Islet precursor cell (in vitro differentiated cells): Measurements from ENCODE around the gene MAP3K13.

Experiments used
- DNase-seq: peaks from one replicate; pipeline ENCODE4 v3.0.0-alpha.2; 2018

MAP3K13 gene, protein sequence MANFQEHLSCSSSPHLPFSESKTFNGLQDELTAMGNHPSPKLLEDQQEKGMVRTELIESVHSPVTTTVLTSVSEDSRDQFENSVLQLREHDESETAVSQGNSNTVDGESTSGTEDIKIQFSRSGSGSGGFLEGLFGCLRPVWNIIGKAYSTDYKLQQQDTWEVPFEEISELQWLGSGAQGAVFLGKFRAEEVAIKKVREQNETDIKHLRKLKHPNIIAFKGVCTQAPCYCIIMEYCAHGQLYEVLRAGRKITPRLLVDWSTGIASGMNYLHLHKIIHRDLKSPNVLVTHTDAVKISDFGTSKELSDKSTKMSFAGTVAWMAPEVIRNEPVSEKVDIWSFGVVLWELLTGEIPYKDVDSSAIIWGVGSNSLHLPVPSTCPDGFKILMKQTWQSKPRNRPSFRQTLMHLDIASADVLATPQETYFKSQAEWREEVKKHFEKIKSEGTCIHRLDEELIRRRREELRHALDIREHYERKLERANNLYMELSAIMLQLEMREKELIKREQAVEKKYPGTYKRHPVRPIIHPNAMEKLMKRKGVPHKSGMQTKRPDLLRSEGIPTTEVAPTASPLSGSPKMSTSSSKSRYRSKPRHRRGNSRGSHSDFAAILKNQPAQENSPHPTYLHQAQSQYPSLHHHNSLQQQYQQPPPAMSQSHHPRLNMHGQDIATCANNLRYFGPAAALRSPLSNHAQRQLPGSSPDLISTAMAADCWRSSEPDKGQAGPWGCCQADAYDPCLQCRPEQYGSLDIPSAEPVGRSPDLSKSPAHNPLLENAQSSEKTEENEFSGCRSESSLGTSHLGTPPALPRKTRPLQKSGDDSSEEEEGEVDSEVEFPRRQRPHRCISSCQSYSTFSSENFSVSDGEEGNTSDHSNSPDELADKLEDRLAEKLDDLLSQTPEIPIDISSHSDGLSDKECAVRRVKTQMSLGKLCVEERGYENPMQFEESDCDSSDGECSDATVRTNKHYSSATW

GRCh38 chr3:185362850-185363661 is at the start of gene MAP3K13:
MAP3K13 (plus strand) TSS chr3:185363136; CDS start chr3:185428582, 65,446 bp downstream.
- peak; percentile 94 for DNase-seq

DNA sequence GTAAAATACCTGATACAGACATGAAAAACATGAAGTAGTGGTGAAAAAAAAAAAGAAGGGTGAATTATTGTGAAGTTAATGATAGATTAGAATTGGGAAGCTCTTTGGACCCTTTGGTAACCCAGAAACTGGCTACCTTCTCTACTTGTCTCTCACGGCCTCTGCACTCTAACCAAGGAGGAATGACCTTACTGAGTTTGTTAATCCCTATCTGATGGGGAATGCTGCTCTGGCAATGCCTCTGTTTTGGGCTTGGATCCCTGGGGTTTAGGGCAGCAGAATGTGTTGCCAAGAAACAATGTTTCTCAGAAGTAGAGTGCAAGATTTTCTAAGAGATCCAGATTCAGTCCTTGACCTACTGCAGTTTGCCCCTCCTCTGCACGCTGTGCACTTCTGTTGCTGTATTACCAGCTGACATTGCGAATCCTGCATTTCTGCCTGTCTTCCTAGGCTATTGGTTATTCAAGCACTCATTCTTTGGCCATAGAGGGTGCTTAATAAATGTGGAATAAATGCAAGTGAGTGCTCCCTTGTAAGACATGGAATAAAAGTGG is 49.2 kb upstream of the MAP3K13 start:
- no peak for DNase-seq

DNA sequence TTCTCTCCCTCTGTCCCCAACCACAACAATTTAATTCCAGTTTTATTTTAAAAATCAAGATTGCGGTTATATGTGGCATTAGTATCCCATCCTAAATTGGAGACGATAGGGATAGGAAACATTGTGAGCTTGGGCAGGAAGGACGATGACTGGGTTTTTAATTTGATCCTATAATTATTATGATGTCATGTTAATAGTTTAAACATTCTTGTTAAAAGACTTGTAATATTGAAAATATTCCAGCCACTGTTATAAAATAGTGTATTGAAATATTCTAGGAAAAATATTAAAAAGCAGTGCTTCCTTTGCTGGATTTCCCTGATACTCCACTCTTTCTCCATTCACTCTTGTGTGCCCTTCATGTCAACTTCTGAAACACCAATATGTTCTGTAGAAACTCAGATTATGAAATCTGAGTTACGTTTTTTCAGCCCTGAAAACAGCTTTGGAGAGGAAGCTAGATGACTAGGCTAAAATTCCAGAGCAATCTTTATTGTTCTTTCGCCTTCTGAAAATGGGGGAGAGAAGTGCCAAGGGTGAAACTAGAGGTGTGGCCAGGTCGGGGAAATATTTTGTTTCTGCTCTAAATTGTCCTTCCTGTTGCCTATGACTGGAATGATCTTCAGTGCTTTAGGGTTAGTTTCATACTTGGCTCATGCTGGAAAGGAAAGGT is 46.1 kb upstream of the MAP3K13 start:
- no peak for DNase-seq

DNA sequence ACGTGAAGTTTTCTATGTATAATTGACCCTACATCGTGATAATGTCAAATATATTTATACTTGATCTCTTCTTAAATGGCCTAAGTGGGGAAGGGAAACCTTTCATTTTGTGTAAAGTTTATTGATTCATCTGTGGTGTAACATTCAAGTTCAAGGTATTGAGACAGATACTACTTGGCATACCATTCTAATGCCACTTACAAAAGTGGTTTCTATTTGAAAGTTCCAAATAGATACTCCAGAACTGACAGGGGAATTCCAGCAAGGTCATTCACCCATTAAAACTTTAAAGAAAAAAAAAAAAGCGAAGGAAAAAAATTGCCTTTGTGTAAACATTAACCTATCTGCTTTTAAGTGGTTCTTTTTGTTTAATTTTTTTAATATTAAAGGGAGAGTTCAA is 45.3 kb upstream of the MAP3K13 start:
- DNase-seq, result no peak

GRCh38 chr3:185318141-185318540 is 44.8 kb upstream of the MAP3K13 start:
- no peak for DNase-seq

- no peak for DNase-seq
Observed at GRCh38 chr3:185319801-185320200, 43.1 kb upstream of the MAP3K13 start.

DNA sequence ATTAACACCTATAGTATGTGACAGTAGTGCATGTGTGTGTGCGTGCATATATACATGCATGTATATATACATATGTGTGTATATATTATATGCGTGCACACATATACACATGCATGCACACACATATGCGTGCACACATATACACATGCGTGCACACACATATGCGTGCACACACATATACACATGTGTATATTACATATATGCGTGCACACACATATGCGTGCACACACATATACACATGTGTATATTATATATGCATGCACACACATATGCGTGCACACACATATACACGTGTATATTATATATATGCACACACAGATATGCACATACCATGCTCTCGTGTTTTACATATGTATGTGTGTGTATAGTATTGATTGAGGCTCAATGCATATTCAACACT is 42.0 kb upstream of the MAP3K13 start:
- DNase-seq, result no peak

DNA sequence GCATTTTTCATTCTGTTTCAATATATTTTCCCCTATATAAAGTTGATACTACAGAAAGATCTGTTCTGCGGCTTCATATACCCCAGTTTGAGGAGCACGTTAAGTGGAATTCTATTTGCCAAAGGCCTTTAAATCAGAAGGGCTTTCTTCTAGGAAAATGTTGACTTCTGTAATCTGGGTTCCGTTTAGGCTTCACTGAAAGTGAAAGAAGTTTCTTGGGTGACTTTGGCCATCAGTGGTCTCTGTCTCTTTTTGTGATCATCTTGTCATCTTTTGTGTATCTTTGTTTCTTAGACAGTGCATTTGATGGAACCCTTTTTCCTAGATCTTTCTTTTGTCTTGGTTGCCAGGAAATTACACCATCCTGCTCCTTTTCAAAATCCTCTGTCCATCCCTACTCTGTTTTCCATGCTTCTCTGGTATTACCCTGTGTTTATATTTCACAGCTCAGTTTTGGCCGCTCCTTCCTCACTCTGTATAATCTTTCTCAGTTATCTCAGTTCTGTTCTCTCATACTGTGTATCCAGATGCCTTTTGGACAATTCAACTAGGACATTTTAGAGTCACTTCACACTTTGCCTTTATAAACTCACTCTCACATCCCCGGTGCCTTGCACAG is 40.7 kb upstream of the MAP3K13 start:
- no peak for DNase-seq

GRCh38 chr3:185325946-185326791 is 36.8 kb upstream of the MAP3K13 start:
- DNase-seq, result no peak

GRCh38 chr3:185327062-185327461 is 35.9 kb upstream of the MAP3K13 start:
- DNase-seq, result no peak

GRCh38 chr3:185328324-185329004 is 34.5 kb upstream of the MAP3K13 start:
- no peak for DNase-seq

GRCh38 chr3:185330238-185330637 is 32.7 kb upstream of the MAP3K13 start:
- no peak for DNase-seq

GRCh38 chr3:185330644-185331043 is 32.3 kb upstream of the MAP3K13 start:
- DNase-seq, result peak; percentile 68

DNA sequence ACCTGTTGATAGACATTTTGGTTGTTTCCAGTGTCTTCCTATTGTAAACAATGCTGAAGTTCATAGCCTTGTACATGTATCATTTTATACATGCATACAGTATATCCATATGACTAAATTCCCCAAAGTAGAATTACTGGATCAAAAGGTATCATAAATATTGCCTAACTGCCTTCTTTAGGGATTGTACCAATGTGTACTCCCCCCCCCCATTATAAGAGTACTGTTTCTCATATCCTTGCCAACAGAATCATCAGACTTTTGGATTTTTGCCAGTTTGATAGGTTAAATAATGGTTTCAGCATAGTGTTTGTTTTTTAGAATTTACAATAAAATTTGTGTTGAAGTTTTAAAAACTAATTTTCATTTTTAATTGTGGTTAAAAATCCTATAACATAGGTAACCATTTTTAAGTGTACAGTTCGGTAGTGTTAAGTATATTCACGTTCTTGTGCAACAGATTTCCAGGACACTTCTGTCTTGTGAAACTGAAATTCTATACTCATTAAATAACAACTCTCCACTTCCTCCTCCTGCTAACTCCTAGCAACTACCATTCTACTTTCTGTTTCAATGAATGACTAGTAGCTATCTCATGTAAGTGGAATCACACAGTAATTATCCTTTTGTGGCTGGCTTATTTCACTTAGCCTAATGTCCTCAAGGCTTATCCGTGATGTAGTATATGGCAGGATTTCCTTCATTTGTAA is 30.8 kb upstream of the MAP3K13 start:
- DNase-seq, result no peak

DNA sequence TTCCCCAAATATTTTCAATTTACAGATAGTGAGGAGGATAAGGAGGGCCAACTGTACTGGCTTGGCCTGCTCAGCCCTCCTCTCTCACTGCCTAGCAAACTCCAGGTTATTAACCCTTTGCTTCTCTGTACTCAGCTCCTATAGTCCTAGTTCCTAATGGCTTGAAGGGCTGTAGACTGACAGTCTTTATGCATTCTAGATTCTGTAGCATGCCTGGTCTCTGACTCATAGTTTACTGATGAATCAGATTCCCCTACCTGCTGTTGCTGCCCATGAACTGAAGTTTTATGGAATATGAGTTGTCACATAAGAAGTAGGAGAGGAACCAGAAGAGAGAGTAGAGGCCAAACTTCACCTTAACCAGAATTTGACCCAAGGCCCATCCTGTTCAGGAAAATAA is 27.1 kb upstream of the MAP3K13 start:
- DNase-seq, result peak; percentile 65

DNA sequence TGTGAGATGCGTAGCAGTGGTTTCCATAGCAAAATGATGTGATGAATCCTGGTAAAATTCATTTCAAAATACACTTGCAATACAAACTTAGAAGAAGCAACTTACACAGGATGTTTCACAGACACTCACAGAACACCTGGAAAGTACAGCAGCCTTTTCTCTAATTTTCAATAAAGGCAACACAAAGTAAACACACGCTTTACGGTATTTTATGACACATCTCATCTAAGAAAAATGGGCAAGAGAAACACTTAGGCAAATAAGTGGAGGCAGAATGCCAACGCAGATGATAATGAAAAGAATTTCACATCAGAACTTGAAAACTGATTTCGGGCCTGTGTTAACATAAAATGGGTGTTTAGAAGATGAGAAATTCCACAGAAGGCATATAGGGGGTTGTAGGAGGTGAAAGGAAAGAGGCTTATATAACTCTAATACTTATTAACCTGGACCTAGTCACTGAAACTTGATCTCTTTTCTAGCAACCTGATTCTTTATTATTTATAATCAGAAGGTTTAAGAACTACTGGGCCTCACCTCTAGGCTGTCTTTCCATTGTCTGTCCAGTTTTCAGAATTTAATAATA is 25.6 kb upstream of the MAP3K13 start:
- DNase-seq, result no peak

GRCh38 chr3:185339945-185340344 is 23.0 kb upstream of the MAP3K13 start:
- DNase-seq, result no peak

DNA sequence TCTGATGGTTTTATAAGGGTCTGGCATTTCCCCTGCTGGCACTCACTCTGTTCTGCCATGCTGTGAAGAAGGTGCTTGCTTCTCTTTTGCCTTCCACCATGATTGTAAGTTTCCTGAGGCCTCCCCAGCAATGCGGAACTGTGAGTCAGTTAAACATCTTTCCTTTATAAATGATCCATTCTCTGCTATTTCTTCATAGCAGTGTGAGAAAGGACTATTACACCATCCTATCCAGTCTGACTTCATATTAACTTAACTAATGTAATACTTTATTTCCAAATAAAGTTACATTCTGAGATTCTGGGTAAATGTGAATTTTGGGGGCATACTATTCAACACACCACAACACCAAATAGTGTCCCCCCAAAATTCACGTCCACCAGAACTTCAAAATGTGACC is 22.2 kb upstream of the MAP3K13 start:
- no peak for DNase-seq
